SK-N-MC (cell line): ENCODE data around the gene ZNF45.

Experiments used
- EZH2 ChIP-seq: fragments of 200-600 bp; sonication (generic); IDR thresholded peaks from one replicate; pipeline ENCODE4 v1.6.1; 2017; ENCODE audit warnings: antibody characterized with exemption
- POLR2AphosphoS5 ChIP-seq: IDR thresholded peaks from 2 replicates; pipeline ENCODE4 v1.6.1; 2012; ENCODE audit warnings: mild to moderate bottlenecking, low read depth, low read length, borderline replicate concordance

- no peak for TF ChIP-seq POLR2AphosphoS5
- TF ChIP-seq EZH2 = no peak
Measured at GRCh38 chr19:43934055-43934984, 762 bp downstream of the ZNF45 start.
